Gastrocnemius medialis (tissue), 4 donors: Measurements from ENCODE around the gene GMCL2. TPM values are rescaled to one million over a fixed set of nuclear protein-coding genes. Genes with fewer than 3 reads are reported as not detected.

Experiments
- ATAC-seq, 2 donors: fragments of 150-250 bp; one replicate each; pipeline ENCODE4 v1.9.1; 2016
- DNase-seq, 2 donors: peaks; one replicate each; pipeline ENCODE4 v3.0.0-alpha.2; 2019
- H3K27ac ChIP-seq, 4 donors: fragments of 200-600 bp; sonication (generic); 1 replicate in 1 of 4; 2 replicates in 3 of 4; pipeline ENCODE4 v1.5.1; 2016 to 2018; ENCODE audit warnings: mild to moderate bottlenecking in 2 of 4, moderate library complexity in 1 of 4
- H3K27me3 ChIP-seq, 3 donors: fragments of 200-600 bp; sonication (generic) in 2 of 3; 1 replicate in 1 of 3; 2 replicates in 2 of 3; pipeline versions ENCODE4 v1.5.1 to v1.6.0; 2016 to 2019; ENCODE audit warnings: mild to moderate bottlenecking in 1 of 3, moderate library complexity in 1 of 3
- H3K36me3 ChIP-seq, 2 donors: fragments of 200-600 bp; sonication (generic) in 1 of 2; one replicate each; pipeline ENCODE4 v1.5.1; 2017 to 2018
- H3K4me1 ChIP-seq, 2 donors: fragments of 200-600 bp; sonication (generic) in 1 of 2; one replicate each; pipeline ENCODE4 v1.5.1; 2016 to 2017; ENCODE audit warnings: mild to moderate bottlenecking in 2 of 2
- H3K4me3 ChIP-seq, 4 donors: fragments of 200-600 bp; sonication (generic) in 3 of 4; 1 replicate in 1 of 4; 2 replicates in 3 of 4; pipeline ENCODE4 v1.5.1; 2016 to 2019; ENCODE audit warnings: mild to moderate bottlenecking in 2 of 4
- H3K9me3 ChIP-seq, 3 donors: fragments of 200-600 bp; sonication (generic) in 2 of 3; 1 replicate in 1 of 3; 2 replicates in 2 of 3; pipeline ENCODE4 v1.5.1; 2016 to 2019
- CTCF ChIP-seq, 5 experiments: fragments of 450-650 bp in 3 of 5; fragments of 200-600 bp in 2 of 5; sonication (generic) in 2 of 5; IDR thresholded peaks in 4 of 5; conservative IDR thresholded peaks in 1 of 5; 1 replicate in 4 of 5; 2 replicates in 1 of 5; pipeline ENCODE4 v1.5.1; 2016 to 2019; ENCODE audit warnings: antibody characterized with exemption in 5 of 5, mild to moderate bottlenecking in 3 of 5, moderate library complexity in 3 of 5
- POLR2A ChIP-seq, 2 donors: fragments of 450-650 bp; IDR thresholded peaks; one replicate each; pipeline ENCODE4 v1.6.1; 2017; ENCODE audit warnings: antibody characterized with exemption in 2 of 2, mild to moderate bottlenecking in 2 of 2, moderate library complexity in 2 of 2
- in situ Hi-C, 4 donors: fragments of 200-750 bp; cut with MboI; loops; one replicate each; pipeline versions ENCODE4 v1.15.0 to v1.8.0; 2017; ENCODE audit warnings: low sequenced_read_pairs in 4 of 4
- intact Hi-C: fragments of 100-400 bp; cut with DNase I; formaldehyde crosslinking; loops from one replicate; pipeline ENCODE4 v1.15.1; 2023; ENCODE audit warnings: low total_unique reads
- total RNA-seq, 4 donors: library from RNA; depleted of rRNA; stranded (reverse); fragments of >200 nt; gene quantifications; one replicate each; pipeline versions ENCODE4 v1.1.0 to v1.2.3, GENCODE V29; 2016

The GMCL2 gene
- total RNA-seq, 4 donors from 2014 or later, result not detected

GRCh38 chr5:178163772-178164735 is 23.1 kb downstream of the GMCL2 start:
- peak; percentile 93 to 95 for ATAC-seq
- no peaks in the 10 kb centered on the region for H3K9me3 ChIP-seq
- H3K36me3 ChIP-seq, result no peaks in the 10 kb centered on the region
- TF ChIP-seq CTCF (IDR thresholded peaks at IDR 0.05 in 4 of 5, conservative IDR thresholded peaks at IDR 0.05 in 1 of 5), result peak; percentile 94 to 100 (median 98)
- no peak for TF ChIP-seq POLR2A (IDR thresholded peaks at IDR 0.05)
- peak overlapping the region in 3 of 4 donors; percentile 5 to 49 (median 39) for H3K4me3 ChIP-seq
- in situ Hi-C loops (loop anchor here in 2 of 4 donors (5.0 kb wide), 1 partner anchor 87 kb away; no protein-coding TSS in a partner anchor), intact Hi-C loops (loop anchor here (1.0 kb wide), 2 partner anchors 43 to 88 kb away; no protein-coding TSS in a partner anchor)
- peak; percentile 64 to 75 for DNase-seq
- peaks cover 0 to 3% of the 10 kb centered on the region in 2 donors for H3K4me1 ChIP-seq
- H3K27me3 ChIP-seq, result peaks cover 0 to 13% (median 9%) of the 10 kb centered on the region in 3 donors
- no peak overlapping the region for H3K27ac ChIP-seq

GRCh38 chr5:178162481-178162880 is 24.7 kb downstream of the GMCL2 start:
- TF ChIP-seq POLR2A (IDR thresholded peaks at IDR 0.05) (no peak), CTCF (IDR thresholded peaks at IDR 0.05 in 4 of 5, conservative IDR thresholded peaks at IDR 0.05 in 1 of 5) (no peak)
- intact Hi-C loops (no loop called here), in situ Hi-C loops (loop anchor here in 2 of 4 donors (5.0 kb wide), 1 partner anchor 85 kb away; no protein-coding TSS in a partner anchor)
- no peak overlapping the region for H3K4me3 ChIP-seq
- ATAC-seq (no peak), DNase-seq (no peak)
- H3K36me3 ChIP-seq, result no peaks in the 10 kb centered on the region
- H3K9me3 ChIP-seq, result no peaks in the 10 kb centered on the region
- H3K27ac ChIP-seq, result no peak overlapping the region
- H3K4me1 ChIP-seq, result peaks cover 0 to 3% of the 10 kb centered on the region in 2 donors
- H3K27me3 ChIP-seq, result peaks cover 0 to 13% (median 9%) of the 10 kb centered on the region in 3 donors

- H3K27me3 ChIP-seq, result peaks cover 0 to 7% (median 6%) of the 10 kb centered on the region in 3 donors
- in situ Hi-C loops, result loop anchor here in 2 of 4 donors (5.0 kb wide), 1 partner anchor 83 kb away; no protein-coding TSS in a partner anchor
- DNase-seq, result no peak
These were observed 27.0 kb downstream of the GMCL2 start for GRCh38 chr5:178160176-178160575.

GRCh38 chr5:178155065-178155464 is 32.1 kb downstream of the GMCL2 start:
- no peak overlapping the region for H3K4me3 ChIP-seq
- H3K4me1 ChIP-seq, result peaks cover 16 to 17% of the 10 kb centered on the region in 2 donors
- H3K36me3 ChIP-seq, result peaks cover 0 to 11% of the 10 kb centered on the region in 2 donors
- in situ Hi-C loops, result no loop called here
- intact Hi-C loops, result loop anchor here (10.0 kb wide), 1 partner anchor 560 kb away; the partner anchor contains the start of gene TMED9
- no peaks in the 10 kb centered on the region for H3K27me3 ChIP-seq
- TF ChIP-seq CTCF (IDR thresholded peaks at IDR 0.05 in 4 of 5, conservative IDR thresholded peaks at IDR 0.05 in 1 of 5) (no peak), POLR2A (IDR thresholded peaks at IDR 0.05) (no peak)
- ATAC-seq (no peak), DNase-seq (no peak)
- H3K27ac ChIP-seq, result no peak overlapping the region
- H3K9me3 ChIP-seq, result no peaks in the 10 kb centered on the region

More at GRCh38 chr5:178160176-178160575, 27.0 kb downstream of the GMCL2 start:
- H3K27ac ChIP-seq, result no peak overlapping the region
- no peaks in the 10 kb centered on the region for H3K9me3 ChIP-seq
- no peak overlapping the region for H3K4me3 ChIP-seq
- peaks cover 0 to 3% of the 10 kb centered on the region in 2 donors for H3K4me1 ChIP-seq
- TF ChIP-seq POLR2A (IDR thresholded peaks at IDR 0.05) (no peak), CTCF (IDR thresholded peaks at IDR 0.05 in 4 of 5, conservative IDR thresholded peaks at IDR 0.05 in 1 of 5) (no peak)
- H3K36me3 ChIP-seq, result no peaks in the 10 kb centered on the region
- no peak for ATAC-seq
- intact Hi-C loops, result no loop called here
